ENCODE results near the gene PNPLA7. TPM values are rescaled to one million over a fixed set of nuclear protein-coding genes. Genes with fewer than 3 reads are reported as not detected.

PNPLA7 gene
- total and polyA plus RNA-seq, 2 of the 13 experiments (the other 11 are each of a cell fraction or from before 2014, with no cell fraction given): 0.42 to 1.5 TPM

- TF ChIP-seq RBAK (CRISPR knock-in tag; IDR thresholded peaks at IDR 0.05) (no peak), HNF1A (IDR thresholded peaks at IDR 0.05; ENCODE audit: low read depth) (no peak), HNF1A (CRISPR knock-in tag; IDR thresholded peaks at IDR 0.05; ENCODE audit: borderline replicate concordance) (peak; percentile 45; the same call in 1 of the 2 replicates), TOE1 (CRISPR knock-in tag; IDR thresholded peaks at IDR 0.05) (no peak), SMYD3 (CRISPR knock-in tag; IDR thresholded peaks at IDR 0.05) (no peak), CSRNP2 (CRISPR knock-in tag; conservative IDR thresholded peaks at IDR 0.05; ENCODE audit: low read depth) (no peak), RBFOX2 (IDR thresholded peaks at IDR 0.05; ENCODE audit: low read depth, low read length) (peak; percentile 93), ELF1 (CRISPR knock-in tag; IDR thresholded peaks at IDR 0.05) (peak; percentile 47; the same call in 1 of the 2 replicates), TFDP1 (CRISPR knock-in tag; IDR thresholded peaks at IDR 0.05; ENCODE audit: borderline replicate concordance) (peak; percentile 80; the same call in 1 of the 2 replicates), ZFP62 (CRISPR knock-in tag; IDR thresholded peaks at IDR 0.05) (no peak), ZNF335 (CRISPR knock-in tag; IDR thresholded peaks at IDR 0.05) (peak; percentile 79), ZNF75D (CRISPR knock-in tag; IDR thresholded peaks at IDR 0.05; ENCODE audit: borderline replicate concordance) (no peak), TRIM24 (CRISPR knock-in tag; IDR thresholded peaks at IDR 0.05) (no peak), ZNF674 (CRISPR knock-in tag; IDR thresholded peaks at IDR 0.05; ENCODE audit: low read depth) (peak; percentile 61; the same call in 1 of the 2 replicates)
- TF ChIP-seq, protein P1, sequence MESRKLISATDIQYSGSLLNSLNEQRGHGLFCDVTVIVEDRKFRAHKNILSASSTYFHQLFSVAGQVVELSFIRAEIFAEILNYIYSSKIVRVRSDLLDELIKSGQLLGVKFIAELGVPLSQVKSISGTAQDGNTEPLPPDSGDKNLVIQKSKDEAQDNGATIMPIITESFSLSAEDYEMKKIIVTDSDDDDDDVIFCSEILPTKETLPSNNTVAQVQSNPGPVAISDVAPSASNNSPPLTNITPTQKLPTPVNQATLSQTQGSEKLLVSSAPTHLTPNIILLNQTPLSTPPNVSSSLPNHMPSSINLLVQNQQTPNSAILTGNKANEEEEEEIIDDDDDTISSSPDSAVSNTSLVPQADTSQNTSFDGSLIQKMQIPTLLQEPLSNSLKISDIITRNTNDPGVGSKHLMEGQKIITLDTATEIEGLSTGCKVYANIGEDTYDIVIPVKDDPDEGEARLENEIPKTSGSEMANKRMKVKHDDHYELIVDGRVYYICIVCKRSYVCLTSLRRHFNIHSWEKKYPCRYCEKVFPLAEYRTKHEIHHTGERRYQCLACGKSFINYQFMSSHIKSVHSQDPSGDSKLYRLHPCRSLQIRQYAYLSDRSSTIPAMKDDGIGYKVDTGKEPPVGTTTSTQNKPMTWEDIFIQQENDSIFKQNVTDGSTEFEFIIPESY (CRISPR knock-in tag; IDR thresholded peaks at IDR 0.05): peak; percentile 64; the same call in 1 of the 2 replicates
- TF ChIP-seq, protein P2, sequence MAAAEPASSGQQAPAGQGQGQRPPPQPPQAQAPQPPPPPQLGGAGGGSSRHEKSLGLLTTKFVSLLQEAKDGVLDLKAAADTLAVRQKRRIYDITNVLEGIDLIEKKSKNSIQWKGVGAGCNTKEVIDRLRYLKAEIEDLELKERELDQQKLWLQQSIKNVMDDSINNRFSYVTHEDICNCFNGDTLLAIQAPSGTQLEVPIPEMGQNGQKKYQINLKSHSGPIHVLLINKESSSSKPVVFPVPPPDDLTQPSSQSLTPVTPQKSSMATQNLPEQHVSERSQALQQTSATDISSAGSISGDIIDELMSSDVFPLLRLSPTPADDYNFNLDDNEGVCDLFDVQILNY (CRISPR knock-in tag; conservative IDR thresholded peaks at IDR 0.05): peak; percentile 36; the same call in 1 of the 2 replicates
- TF ChIP-seq, protein P3, sequence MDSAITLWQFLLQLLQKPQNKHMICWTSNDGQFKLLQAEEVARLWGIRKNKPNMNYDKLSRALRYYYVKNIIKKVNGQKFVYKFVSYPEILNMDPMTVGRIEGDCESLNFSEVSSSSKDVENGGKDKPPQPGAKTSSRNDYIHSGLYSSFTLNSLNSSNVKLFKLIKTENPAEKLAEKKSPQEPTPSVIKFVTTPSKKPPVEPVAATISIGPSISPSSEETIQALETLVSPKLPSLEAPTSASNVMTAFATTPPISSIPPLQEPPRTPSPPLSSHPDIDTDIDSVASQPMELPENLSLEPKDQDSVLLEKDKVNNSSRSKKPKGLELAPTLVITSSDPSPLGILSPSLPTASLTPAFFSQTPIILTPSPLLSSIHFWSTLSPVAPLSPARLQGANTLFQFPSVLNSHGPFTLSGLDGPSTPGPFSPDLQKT (CRISPR knock-in tag; IDR thresholded peaks at IDR 0.05; ENCODE audit: borderline replicate concordance): no peak
These were observed 28.5 kb upstream of the PNPLA7 start, which contains the start of gene DPH7 (continued) for GRCh38 chr9:137578518-137579258.

Measured in HepG2 (cell line).